Tibial artery (tissue), 4 donors: Measurements from ENCODE around the gene NDUFV3.
A peak's percentile ranks its signal among the peaks of the same experiment; 100 is the strongest.
"Not testable (repeated sequence)": the region's sequence is repeated elsewhere in the genome, so short reads cannot be mapped to it uniquely, and the experiment has no call there.

ENCODE experiments used
- DNase-seq, 2 donors: peaks; one replicate each; pipeline ENCODE4 v3.0.0-alpha.2; 2019
- H3K27ac ChIP-seq, 2 donors: fragments of 200-600 bp; sonication (generic) in 1 of 2; 1 replicate in 1 of 2; 2 replicates in 1 of 2; pipeline ENCODE4 v1.5.1; 2018 to 2019; ENCODE audit warnings: mild to moderate bottlenecking in 1 of 2
- H3K27me3 ChIP-seq, 2 donors: fragments of 200-600 bp; sonication (generic) in 1 of 2; one replicate each; pipeline versions ENCODE4 v1.5.1 to v1.6.0; 2016 to 2019
- H3K36me3 ChIP-seq, 3 donors: fragments of 200-600 bp; sonication (generic) in 2 of 3; one replicate each; pipeline ENCODE4 v1.5.1; 2016 to 2019; ENCODE audit warnings: mild to moderate bottlenecking in 2 of 3
- H3K4me1 ChIP-seq, 4 donors: fragments of 200-600 bp; sonication (generic) in 2 of 4; 1 replicate in 3 of 4; 2 replicates in 1 of 4; pipeline ENCODE4 v1.5.1; 2016 to 2019
- H3K4me3 ChIP-seq, 2 donors: fragments of 200-600 bp; sonication (generic) in 1 of 2; 1 replicate in 1 of 2; 2 replicates in 1 of 2; pipeline ENCODE4 v1.5.1; 2018 to 2019; ENCODE audit warnings: mild to moderate bottlenecking in 2 of 2
- H3K9me3 ChIP-seq, 3 donors: fragments of 200-600 bp; sonication (generic) in 1 of 3; one replicate each; pipeline ENCODE4 v1.5.1; 2016 to 2019
- intact Hi-C: fragments of 100-400 bp; cut with DNase I; formaldehyde crosslinking; loops from one replicate; pipeline ENCODE4 v1.15.0; 2023; ENCODE audit warnings: low total_unique reads
- TF ChIP-seq, protein P1 (sequence below), 2 experiments: fragments of 200-600 bp in 1 of 2; fragments of 450-650 bp in 1 of 2; IDR thresholded peaks; one replicate each; pipeline ENCODE4 v1.5.1; 2017 to 2019; ENCODE audit warnings: antibody characterized with exemption in 2 of 2, mild to moderate bottlenecking in 1 of 2, moderate library complexity in 1 of 2

NDUFV3 gene

DNA sequence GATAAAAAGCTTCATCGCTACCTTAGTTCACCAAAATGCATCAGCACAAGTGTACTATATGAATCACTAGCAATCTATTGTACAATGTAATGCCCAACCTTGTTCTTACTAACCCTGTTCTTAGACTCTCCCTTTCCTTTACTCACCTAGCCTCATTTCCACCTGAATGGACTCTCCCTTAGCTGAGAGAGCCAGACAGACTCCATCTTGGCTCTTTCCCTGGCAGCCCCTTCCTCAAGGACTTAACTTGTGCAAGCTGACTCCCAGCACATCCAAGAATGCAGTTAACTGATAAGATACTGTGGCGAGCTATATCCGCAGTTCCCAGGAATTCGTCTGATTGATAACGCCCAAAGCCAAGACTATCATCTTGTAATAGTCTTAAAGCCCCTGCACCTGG, 43.3 kb downstream of the NDUFV3 start:
- DNase-seq, H3K27ac ChIP-seq, H3K36me3 ChIP-seq, H3K9me3 ChIP-seq, H3K4me3 ChIP-seq, H3K27me3 ChIP-seq, intact Hi-C loops: not testable (repeated sequence)
- H3K4me1 ChIP-seq: peaks cover 0 to 12% (median 9%) of the 10 kb centered on the region in 4 donors

DNA sequence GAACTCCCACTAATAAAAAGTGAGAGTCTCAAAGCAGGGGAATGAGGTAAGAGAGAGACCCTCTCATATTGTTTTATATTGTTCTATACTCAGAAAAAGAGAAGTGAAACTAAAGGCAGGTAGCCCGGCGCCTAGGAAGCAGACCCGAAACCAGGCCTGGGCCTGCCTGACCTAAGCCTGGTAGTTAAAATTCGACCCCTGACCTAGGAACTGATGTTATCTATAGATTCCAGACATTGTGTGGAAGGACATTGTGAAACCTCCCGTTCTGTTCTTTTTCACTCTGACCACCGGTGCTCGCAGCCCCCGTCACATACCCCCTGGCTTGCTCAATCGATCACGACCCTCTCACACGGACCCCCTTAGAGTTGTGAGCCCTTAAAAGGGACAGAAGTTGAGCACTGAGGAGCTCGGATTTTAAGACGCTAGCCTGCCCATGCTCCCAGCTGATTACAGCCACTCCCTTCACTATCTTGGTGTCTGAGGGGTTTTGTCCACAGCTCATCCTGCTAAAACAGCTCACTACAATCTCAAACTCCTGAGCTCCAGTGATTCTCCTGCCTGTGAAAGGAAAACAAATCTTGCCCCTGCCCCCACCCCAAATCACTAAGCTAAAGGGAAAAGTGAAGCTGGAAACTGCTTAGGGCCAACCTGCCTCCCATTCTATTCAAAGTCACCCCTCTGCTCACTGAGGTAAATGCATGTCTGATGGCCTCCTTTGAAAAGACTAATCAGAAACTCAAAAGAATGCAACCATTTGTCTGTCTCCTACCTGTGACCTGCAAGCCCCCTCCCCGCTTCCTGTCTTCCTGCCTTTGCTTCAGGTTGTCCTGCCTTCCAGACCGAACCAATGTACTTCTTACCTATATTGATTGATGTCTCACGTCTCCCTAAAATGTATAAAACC, 44.2 kb downstream of the NDUFV3 start:
- H3K4me1 ChIP-seq: peaks cover 0 to 12% (median 9%) of the 10 kb centered on the region in 4 donors
- H3K4me3 ChIP-seq, DNase-seq, H3K36me3 ChIP-seq, H3K9me3 ChIP-seq, intact Hi-C loops, H3K27ac ChIP-seq, H3K27me3 ChIP-seq: not testable (repeated sequence)

DNA sequence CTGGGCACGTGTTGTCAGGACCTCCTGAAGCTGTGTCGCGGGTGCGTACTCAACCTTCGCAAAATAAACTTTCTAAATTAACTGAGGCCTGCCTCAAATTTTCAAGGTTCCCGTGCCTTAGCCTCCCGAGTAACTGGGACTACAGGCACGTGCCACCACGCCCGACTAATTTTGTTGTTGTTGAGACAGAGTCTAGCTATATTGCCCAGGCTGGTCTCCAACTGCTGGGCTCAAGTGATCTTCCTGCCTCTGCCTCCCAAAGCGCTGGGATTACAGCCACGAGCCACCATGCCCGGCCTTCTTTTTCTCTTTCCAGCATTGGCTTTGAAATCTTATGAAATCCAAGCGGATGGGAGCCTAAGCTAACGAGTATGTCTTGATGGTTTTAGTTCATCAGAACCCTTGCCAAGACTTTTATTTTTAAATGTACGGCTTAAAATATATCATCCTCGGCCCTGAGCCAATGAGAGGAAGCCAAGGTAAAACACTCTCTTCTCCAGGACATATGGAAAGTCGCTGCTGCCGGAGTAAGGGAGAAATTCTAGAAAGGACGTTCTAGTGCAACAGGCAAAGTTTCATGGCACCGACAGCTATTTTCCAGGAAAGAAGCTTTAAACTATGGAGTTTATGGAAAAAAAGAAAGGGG, 45.0 kb downstream of the NDUFV3 start:
- no peak overlapping the region for H3K27ac ChIP-seq
- no peaks in the 10 kb centered on the region for H3K9me3 ChIP-seq
- H3K4me1 ChIP-seq: peaks cover 0 to 12% (median 9%) of the 10 kb centered on the region in 4 donors
- TF ChIP-seq, protein P1, sequence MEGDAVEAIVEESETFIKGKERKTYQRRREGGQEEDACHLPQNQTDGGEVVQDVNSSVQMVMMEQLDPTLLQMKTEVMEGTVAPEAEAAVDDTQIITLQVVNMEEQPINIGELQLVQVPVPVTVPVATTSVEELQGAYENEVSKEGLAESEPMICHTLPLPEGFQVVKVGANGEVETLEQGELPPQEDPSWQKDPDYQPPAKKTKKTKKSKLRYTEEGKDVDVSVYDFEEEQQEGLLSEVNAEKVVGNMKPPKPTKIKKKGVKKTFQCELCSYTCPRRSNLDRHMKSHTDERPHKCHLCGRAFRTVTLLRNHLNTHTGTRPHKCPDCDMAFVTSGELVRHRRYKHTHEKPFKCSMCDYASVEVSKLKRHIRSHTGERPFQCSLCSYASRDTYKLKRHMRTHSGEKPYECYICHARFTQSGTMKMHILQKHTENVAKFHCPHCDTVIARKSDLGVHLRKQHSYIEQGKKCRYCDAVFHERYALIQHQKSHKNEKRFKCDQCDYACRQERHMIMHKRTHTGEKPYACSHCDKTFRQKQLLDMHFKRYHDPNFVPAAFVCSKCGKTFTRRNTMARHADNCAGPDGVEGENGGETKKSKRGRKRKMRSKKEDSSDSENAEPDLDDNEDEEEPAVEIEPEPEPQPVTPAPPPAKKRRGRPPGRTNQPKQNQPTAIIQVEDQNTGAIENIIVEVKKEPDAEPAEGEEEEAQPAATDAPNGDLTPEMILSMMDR (IDR thresholded peaks at IDR 0.05): no peak
- DNase-seq: no peak
- no peaks in the 10 kb centered on the region for H3K36me3 ChIP-seq
- intact Hi-C loops: no loop called here
- no peaks in the 10 kb centered on the region for H3K27me3 ChIP-seq
- H3K4me3 ChIP-seq: no peak overlapping the region

DNA sequence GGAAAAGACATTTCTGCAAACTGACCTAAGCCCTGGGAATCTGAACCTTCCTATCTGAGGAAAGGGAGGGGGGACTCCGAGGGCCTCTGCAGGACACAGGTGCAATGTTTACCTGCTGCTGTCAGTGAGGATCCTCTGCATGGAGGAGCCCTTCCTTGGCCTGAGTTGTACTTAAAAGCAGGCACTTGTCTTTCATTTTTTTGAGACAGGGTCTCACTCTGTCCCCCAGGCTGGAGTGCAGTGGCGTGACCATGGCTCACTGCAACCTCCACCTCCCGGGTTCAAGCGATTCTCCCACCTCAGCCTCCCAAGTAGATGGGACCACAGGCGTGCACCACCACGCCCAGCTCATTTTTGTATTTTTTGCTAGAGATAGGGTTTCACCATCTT, 45.5 kb downstream of the NDUFV3 start:
- intact Hi-C loops, H3K27me3 ChIP-seq, H3K9me3 ChIP-seq, DNase-seq, H3K36me3 ChIP-seq, H3K4me3 ChIP-seq, H3K27ac ChIP-seq: not testable (repeated sequence)
- peaks cover 0 to 12% (median 9%) of the 10 kb centered on the region in 4 donors for H3K4me1 ChIP-seq

DNA sequence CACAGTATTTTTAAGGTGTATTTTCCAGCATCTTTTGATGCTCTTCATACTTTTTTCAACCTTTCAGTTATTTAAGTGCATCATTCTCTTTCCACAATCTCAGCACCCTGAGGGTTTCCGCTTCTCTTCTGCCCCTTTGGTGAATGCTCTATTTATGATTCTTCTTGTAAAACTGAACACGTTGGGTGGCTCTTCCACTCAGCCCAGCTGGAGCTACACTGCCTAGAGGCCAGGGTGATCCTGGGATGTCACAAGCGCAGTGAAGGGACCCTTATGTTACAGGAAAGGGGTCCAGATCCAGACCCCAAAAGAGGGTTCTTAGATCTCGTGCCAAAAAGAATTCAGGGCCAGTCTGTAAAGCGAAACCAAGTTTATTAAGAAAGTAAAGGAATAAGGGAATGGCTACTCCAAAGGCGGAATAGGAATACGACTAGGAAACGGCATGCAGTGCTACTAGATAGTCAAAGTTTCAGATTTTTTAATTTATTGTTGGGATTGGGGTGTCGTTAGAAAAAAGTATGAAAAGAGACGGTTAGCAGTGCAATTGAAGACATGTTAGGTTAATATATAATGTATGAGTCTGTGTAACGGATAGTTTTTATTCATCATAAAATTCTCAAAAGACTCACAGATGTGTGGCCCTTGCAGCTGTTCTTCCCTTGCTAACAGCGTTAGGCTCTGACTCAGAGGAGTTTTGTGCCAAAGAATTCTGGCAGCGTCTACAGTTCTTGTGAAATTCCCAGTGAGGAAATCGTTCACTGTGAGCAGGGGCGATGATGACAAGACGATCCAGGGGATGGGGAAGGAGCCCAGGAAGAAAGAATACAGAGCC, 46.7 kb downstream of the NDUFV3 start:
- DNase-seq: peak; percentile 88 to 91
- peaks cover 0 to 12% (median 9%) of the 10 kb centered on the region in 4 donors for H3K4me1 ChIP-seq
- no peaks in the 10 kb centered on the region for H3K27me3 ChIP-seq
- no peaks in the 10 kb centered on the region for H3K36me3 ChIP-seq
- TF ChIP-seq, protein P1 (IDR thresholded peaks at IDR 0.05): no peak
- H3K4me3 ChIP-seq: no peak overlapping the region
- peak overlapping the region; percentile 45 to 59 for H3K27ac ChIP-seq
- intact Hi-C loops: no loop called here
- H3K9me3 ChIP-seq: no peaks in the 10 kb centered on the region

DNA sequence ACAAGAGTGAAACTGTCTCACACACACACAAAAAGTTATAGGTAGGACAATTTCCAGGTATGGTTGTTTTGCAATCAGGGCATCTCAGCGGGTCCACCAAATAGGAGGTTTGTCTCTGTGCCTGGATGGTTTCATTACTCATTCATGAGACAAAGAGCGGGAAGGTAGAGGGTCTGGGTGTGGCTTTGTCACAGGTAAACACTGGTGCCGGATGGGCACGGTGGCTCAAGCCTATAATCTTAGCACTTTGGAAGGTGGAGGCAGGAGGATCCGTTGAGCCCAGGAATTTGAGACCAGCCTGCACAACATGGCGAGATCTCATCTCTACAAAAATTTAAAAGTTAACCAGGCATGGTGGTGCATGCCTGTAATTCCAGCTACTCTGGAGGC, 48.6 kb downstream of the NDUFV3 start:
- DNase-seq: no peak

More for the DNA sequence above, 48.6 kb downstream of the NDUFV3 start:
- TF ChIP-seq, protein P1 (IDR thresholded peaks at IDR 0.05): no peak
- Histone ChIP-seq H3K27ac (no peak overlapping the region), H3K9me3 (no peaks in the 10 kb centered on the region), H3K4me1 (peaks cover 0 to 12% (median 9%) of the 10 kb centered on the region in 4 donors), H3K27me3 (no peaks in the 10 kb centered on the region), H3K4me3 (no peak overlapping the region), H3K36me3 (peaks cover 0 to 4% (median 0%) of the 10 kb centered on the region in 3 donors)
- intact Hi-C loops: no loop called here
